HG03025 (cell line): ENCODE data around the gene C19orf38.
A peak's percentile ranks its signal among the peaks of the same experiment; 100 is the strongest.
"Not testable (repeated sequence)": the region's sequence is repeated elsewhere in the genome, so short reads cannot be mapped to it uniquely, and the experiment has no call there.

Experiments
- ATAC-seq: cut with Tn5 transposase; IDR thresholded peaks from one replicate; pipeline ENCODE4 v1.9.1; 2021; ENCODE audit warnings: mild to moderate bottlenecking, moderate library complexity; ENCODE audit not compliant: unreplicated experiment, low FRiP score

The C19orf38 gene

GRCh38 chr19:10871711-10872545 lies 23.7 kb downstream of the C19orf38 start:
- ATAC-seq: peak; percentile 19

DNA sequence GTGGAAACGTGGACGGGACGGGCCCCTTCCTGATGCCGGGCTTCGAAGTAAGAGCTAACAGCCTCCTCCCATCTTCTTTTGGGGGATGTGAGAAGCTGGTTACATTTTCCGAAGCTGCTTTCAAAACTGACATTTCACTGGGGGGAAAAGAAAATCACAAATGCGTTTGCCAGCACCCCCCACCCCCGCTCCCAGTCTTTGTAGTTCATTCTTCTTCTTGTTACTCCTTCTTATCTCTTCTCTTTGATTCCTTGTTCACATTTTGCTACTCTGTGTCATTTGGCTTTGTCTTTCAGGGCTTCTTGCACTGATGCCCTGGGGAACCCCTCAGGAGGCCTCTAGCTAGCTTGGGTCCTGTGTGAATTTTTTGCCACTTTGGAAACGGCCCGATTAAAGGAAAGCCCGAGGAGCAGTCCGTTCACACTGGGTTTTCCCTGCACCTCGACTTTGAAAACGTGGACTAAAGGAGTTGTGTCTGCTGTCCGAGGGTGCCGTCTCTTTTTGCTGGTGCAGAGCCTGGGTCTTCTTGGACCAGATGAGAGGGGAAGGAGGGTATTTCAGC lies 24.4 kb downstream of the C19orf38 start:
- no peak for ATAC-seq

DNA sequence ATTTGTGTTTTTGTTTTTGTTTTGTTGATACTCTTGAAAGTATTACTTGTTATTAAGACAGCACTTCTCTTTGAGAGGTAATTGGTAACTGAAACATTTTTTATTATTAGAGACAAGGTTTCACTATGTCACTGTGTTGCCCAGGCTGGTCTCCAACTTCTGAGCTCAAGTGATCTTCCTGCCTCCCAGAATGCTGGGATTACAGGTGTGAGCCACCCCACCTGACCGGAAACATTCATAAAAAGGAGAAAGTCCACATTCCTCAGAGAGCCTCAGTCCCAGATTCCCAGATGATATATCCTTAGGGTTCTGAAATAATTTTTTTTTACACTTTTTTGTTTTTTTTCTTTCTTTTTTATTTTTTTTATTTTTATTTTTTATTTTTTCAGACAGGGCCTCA lies 25.8 kb downstream of the C19orf38 start:
- ATAC-seq: no peak

DNA sequence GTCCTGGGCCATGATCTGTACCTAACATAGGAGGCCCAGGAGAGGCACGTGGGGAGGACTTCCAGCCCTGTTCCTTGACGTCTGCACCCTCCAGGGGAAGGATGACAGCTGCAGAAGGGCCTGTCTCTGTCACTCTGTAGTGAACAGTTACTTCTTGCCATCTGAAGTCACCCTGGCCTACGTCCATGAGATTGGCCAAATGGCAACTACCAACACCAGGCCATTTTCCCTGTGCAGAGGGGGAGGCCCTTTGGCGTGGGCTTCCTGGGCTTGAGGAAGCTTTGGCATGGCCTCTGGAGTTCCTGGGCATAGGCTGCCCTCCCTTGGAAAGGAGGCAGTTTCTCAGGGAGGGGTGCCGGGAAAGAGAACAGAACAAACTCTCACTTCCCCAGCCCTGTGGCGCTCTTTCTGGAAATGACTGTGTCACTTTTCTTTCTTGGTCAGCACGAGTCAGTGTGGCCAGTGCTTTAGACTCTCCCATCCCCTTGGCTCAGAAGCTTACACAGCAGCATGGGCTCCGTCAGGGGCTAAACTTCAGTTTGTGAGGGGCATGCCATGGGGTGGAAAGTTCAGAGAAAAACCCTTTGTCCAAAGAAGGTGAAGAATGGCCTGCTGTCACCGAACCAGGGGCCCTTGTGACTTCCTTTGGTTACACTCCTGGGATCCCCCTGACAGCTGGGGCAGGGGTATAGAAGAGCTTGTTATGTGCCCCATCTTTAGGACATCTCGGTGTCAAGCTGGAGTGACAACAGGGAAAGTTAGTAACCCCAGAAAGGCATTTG lies 28.4 kb downstream of the C19orf38 start:
- no peak for ATAC-seq

DNA sequence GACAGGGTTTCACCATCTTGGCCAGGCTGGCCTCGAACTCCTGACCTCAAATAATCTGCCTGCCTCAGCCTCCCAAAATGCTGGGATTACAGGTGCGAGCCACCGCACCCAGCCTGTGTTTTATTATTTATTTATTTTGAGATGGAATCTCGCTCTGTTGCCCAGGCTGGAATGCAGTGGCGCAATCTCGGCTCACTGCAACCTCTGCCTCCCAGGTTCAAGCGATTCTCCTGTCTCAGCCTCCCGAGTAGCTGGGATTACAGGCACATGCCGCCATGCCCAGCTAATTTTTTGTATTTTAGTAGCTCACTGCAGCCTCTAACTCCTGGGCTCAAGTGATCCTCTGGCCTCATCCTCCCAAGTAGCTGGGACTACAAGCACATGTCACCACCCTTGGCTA lies 29.4 kb downstream of the C19orf38 start:
- ATAC-seq: not testable (repeated sequence)

DNA sequence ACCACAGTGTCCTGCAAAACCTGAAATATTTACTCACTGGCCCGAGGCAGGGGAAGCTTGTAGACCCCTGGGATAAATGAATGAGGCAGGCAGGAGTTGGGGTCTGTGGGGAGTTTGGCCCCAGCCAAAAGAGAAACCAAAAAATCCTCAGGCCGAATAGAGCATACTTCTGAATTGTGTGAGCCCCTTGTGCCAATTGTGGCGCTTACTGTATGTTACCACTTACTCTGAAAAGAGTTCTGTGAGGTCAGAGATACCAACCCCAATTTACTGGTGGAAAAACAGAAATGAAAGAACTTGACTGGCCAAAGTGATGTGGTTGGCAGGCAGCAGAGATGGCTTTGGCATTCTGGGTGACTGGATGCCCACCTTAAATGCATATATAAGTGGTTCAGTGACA lies 30.0 kb downstream of the C19orf38 start:
- ATAC-seq: no peak

DNA sequence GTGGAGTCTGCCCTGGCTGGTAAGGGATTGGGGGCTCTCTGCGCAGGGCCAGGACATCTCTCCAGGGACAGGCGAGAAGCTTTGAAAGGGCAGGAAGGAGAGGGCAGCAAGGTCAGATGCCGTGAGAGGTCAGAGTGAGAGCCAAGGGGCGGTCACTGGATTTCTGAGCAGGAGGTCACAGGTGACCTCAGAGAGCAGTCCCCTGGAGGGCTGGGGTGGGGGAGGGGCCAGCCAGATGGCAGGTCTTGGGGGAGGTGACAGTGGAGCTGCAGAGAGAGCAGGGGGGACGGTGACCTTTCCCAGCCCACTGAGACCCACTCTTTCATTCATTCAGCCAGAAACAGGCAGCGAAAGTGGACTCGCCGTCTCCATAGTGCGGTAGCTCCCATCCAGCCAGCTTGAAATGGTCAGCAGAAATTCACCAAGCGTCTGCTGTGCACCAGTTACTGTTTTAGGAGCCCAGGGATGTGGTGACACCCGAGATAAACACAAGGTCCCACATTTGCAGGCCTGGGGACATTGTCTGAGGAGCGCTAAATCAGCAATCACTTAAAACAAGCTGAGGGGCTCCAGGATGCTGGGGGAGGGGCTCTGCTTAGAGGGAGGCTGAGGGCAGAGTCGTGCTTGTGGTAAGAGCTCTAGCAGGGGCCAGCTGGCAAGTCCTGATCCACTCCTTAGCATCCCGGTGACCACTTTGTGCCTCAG lies 33.3 kb downstream of the C19orf38 start:
- ATAC-seq: no peak

DNA sequence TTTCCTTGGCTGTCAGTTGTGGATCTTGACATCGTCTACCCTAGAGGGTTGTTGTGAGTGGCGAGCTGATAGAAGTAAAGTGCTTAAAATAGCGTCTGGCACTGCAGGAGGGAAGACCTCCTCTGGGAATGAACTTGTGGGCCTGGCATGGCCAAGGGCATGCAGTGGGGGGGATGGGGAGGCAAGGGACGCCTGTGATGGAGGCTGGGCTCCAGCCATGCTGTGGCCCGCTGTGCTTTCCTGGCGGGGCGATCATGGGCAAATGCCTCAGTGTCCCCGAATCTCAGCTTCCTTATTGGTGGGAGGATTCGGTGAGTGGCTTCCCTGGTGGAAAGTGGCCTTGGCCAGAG lies 33.9 kb downstream of the C19orf38 start:
- no peak for ATAC-seq

GRCh38 chr19:10884274-10884673 lies 36.1 kb downstream of the C19orf38 start:
- no peak for ATAC-seq

- ATAC-seq: no peak
Measured at GRCh38 chr19:10885201-10886169, 37.3 kb downstream of the C19orf38 start.

DNA sequence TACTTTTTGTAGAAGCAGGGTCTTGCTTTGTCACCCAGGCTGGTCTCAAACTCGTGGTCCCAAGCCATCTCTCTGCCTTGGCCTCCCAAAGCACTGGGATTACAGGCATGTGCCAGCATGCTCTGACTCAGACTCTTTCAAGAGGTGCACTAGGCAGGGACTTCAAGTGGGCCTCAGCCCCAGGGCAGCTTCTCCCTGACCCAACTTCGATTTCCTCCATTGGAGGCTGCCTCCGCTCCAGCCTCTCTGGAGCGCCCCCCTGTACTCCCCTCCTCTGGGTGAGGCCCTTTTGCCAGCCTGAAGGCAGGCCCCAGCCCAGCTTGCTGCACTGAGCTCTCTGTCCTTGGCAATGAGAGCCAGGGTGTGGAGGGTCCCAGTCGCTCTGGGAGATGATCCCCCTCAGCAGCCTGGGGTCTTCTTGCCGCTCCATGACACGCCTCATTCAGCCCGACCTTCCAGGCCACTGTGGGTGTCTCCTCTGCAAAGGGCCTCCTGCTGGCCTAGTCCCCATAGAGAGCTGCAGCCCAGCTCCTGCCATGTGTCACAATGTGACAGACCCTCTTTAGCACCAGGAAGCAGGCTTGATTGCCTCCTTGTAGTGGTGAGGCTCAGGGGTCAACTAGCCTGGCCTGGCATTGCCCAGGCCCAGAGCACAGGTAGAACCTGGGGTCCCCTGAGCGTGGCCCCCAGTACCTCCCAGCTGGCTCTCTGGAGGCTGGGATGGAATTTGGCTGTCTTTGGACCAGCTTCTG lies 39.6 kb downstream of the C19orf38 start:
- ATAC-seq: no peak

DNA sequence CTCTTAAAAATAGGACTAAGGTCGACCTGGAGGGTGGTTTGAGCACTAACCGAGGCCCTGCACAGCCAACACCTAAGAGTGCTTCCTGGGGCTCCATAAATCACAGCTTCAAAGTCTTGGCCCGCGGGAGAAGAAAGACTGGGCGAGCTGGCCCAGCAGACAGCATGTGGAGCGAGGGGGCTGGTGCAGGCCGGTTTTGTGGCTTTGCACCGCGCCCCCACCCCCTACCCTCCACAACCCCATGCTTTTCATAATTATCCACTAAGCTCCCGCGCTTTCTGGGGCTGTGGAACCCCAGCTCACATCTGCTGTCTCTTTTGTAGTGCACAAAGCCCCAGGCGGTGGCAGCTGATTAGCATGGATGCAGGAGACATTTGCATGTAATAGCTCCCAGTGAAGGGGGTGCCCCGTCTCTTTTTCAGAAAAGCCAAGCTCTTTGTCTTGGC lies 40.2 kb downstream of the C19orf38 start:
- ATAC-seq: no peak

- no peak for ATAC-seq
Measured at GRCh38 chr19:10889880-10890279, 41.7 kb downstream of the C19orf38 start.

GRCh38 chr19:10891405-10892086 lies 43.3 kb downstream of the C19orf38 start:
- no peak for ATAC-seq

- no peak for ATAC-seq
Measured at GRCh38 chr19:10892256-10892655, 44.0 kb downstream of the C19orf38 start.

GRCh38 chr19:10894911-10895213 lies 46.6 kb downstream of the C19orf38 start:
- no peak for ATAC-seq

- no peak for ATAC-seq
Measured at GRCh38 chr19:10895363-10895762, 47.1 kb downstream of the C19orf38 start.

GRCh38 chr19:10895920-10896319 lies 47.7 kb downstream of the C19orf38 start:
- no peak for ATAC-seq
